HTERT RPE-1 (cell line): ENCODE measurements around the gene COX8A.
"Not testable (repeated sequence)": the region's sequence is repeated elsewhere in the genome, so short reads cannot be mapped to it uniquely, and the experiment has no call there.

Source experiments
- in situ Hi-C: fragments of 300-500 bp; cut with MboI; formaldehyde crosslinking; loops from 4 replicates; pipeline ENCODE4 v1.14.3; 2020; ENCODE audit warnings: low sequenced_read_pairs

The COX8A gene

DNA sequence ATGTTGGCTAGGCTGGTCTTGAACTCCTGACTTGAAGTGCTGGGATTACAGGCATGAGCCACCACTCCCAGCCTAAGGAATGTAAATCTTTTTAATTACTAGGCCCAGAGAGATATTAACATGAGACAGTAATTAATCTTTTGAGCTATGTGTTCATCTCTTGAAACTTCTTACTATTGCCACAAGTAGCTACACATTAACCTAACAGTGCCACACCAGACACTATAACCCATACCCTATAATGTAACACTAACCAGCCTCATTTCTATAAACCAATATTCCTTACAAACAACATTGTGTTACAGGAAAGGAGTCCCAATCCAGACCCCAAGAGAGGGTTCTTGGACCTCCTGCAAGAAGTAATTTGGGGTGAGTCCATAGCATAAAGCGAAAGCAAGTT is 8.0 kb upstream of the COX8A start:
- in situ Hi-C loops: no loop called here

DNA sequence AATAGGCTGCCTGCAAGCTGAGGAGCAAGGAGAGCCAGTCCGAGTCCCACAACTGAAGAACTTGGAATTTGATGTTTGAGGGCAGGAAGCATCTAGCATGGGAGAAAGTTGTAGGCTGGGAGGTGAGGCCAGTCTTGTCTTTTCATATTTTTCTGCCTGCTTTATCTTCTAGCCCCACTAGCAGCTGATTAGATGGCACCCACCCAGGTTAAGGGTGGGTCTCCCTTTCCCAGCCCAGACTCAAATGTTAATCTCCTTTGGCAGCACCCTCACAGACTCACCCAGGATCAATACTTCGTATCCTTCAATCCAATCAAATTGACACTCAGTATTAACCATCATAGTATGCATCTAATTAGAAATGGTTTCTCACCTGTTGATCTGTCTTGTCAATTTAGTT is 5.0 kb upstream of the COX8A start:
- in situ Hi-C loops: no loop called here

DNA sequence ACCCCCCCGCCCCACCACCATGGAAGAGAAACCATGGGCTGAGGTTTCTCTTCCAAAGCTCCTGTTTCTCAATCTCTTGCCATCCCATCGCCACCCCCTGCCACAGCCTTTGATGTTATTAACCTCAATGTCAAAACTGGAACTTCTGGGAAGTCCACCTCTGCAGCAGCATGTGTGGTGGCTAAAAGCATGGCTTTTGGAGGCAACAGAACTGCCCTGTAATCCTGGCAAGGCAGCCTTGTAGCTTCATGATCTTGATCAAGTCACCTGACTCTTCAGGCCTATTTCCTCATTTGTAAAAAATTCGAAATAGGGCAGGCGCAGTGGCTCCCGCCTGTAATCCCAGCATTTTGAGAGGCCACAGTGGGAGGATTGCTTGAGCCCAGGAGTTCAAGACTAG is 3.5 kb upstream of the COX8A start:
- in situ Hi-C loops: no loop called here

DNA sequence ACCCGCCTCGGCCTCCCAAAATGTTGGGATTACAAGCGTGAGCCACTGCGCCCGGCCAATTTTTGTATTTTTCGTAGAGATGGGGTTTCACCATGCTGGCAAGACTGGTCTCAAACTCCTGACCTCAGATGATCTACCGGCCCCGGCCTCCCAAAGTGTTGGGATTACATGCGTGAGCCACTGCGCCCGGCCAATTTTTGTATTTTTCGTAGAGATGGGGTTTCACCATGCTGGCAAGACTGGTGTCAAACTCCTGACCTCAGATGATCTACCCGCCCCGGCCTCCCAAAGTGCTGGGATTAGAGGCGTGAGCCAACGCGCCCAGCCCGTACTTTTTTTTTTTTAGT is 535 bp upstream of the COX8A start:
- in situ Hi-C loops: not testable (repeated sequence)

DNA sequence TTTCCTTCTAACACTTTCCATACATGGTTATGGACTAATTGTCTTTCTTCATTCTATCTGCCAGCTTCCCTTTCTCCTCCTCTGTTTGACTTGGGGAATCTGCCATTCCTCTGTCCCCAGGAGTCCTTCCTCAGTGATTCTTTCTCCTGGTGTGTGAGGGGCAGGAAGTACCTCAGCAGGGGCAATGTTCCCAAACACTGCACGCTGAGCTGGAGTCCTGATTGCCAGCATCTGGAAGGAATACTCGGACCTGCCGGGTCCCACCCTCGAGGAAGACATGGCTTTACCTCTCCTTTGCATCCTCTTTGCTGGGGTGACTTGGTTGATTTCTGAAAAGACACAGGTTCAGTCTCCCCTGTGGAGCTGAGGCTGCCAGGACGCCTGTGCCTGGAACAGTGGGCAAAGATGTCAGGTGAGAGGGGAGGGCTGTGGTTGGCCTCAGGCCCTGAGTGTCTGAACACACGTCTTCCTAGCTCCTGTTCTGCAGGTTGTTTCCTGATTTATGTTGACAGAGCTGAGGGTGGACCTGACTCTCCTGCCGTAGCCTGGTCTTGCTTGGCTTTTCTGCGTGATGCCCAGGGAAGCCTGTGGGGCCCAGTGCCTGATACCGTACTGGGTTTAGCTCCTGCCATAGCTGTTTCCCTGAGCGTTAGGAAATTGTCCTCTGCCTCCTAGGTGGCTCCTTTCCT is 4.3 kb downstream of the COX8A start:
- in situ Hi-C loops: no loop called here

DNA sequence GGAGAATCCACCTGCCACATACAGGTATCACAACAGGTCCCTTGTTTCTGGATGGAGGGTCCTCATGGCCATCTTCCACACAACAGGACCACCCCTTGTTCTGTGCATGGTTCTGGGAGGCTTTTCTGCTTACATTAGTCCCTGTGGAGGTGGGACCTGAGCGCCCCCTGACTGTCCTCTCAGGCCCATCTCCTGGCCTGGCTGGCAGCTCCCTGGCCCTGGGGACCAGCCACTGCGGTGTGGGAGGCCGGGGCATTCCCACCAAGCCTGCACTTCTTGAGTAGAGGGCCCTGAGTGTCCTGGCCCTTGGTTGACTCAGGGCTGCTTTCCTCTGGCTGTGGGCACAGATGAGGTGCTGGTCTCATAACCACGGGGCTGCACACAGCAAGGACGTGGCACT is 5.0 kb downstream of the COX8A start:
- in situ Hi-C loops: no loop called here

DNA sequence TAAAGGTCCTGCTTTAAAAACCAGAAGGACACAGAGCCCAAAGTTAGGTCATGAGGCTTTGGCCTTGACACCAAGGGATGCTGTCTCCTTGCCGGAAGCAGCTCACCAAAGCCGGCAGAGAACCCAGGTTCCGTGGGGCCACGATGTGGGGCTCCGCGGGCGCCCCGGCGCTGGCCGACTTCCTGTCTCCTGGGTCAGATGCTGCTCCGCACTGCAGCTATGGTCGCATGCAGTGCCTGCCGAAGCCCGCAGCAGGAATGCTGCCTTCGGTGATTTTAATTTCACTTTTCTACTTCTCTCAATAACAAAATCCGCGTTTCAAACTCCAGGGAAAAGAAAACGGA is 11.4 kb downstream of the COX8A start:
- in situ Hi-C loops: no loop called here

DNA sequence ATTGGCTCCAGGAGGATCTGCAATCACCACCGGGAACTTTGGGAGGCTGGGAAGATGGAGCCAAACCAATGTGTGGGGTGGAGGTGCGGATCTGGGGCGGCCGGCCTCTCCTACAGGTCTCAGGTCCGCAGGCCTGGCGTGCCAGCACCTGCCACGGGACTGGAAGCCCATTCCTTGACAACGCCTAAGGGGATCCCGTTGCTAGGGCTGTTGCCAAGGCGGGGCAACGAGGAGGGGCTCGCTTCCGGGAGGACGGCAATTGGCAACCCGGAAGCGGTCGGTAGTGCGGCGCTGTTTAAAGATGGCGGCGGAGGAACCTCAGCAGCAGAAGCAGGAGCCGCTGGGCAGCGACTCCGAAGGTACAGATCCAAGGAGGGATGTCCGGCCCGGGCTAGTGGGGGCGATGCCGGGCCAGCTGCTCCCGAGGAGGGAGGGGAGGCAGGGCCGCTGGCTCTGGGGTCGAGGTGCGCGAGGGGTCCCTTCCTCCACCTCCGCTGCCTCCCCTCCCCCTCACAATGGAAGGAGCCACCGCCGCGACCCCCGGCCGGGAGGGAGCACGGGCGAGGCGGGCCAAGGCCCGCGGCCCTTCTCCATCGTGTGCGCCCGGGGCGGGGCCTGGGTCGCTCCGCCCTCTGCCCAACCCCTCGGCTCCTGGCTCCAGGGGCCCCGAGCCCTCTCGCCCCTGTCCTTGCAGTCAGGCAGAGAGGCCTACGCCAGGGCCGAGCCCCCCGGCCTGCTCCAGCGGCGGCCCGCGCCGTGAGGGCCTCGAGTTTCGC is 11.9 kb downstream of the COX8A start, which contains the start of gene OTUB1:
Gene OTUB1, plus strand, starts transcription at position 283 of the 776 bp plus-strand sequence. Its CDS starts 19 bp downstream, at position 302.
- in situ Hi-C loops: no loop called here

DNA sequence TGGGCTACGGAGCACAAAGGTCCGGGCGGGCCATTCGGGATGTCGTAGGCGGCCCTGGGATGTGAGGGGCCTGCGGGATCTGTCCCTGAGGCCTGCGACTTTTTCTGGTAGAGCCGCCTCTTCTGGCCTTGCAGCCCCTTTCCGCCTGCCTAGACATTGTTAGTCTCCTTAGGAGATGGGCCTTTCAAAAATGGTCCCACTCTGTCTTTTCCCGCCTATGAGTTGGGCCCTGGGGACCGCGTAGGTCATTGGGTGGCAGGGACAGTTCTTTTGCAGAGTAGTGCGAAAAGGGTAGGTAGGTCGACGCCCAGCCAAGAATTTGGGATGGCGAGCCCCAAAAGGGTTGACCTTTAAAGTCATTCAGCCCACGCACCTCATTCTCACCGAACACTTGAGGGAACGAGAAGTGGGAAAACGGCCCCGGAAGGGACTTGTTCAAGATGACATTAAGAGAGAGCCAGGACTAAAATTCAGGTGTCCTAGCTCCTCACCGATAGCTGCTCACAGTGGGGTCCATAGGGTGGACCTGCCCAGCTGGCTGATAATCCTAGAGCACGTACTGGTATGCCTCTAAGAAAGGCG is 12.6 kb downstream of the COX8A start:
- in situ Hi-C loops: no loop called here

DNA sequence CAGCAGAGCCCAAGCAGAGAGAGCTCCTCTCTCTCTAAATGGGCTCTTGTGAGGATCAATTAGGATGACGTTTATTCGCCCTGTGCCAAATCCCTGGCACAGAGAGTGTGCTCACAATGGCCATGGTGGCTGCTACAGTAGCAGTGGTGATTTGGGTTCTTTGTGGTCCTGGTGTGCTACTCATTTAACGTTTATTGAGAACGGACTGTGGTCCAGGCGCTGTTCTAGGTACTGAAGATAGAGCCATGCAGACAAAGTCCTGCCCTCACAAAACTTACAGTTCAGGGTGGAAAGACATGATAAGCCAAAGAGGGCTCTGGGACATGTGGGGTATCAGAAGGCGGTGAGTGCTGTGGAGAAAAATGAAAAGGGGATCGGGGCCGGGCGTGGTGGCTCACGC is 17.1 kb downstream of the COX8A start:
- in situ Hi-C loops: no loop called here

DNA sequence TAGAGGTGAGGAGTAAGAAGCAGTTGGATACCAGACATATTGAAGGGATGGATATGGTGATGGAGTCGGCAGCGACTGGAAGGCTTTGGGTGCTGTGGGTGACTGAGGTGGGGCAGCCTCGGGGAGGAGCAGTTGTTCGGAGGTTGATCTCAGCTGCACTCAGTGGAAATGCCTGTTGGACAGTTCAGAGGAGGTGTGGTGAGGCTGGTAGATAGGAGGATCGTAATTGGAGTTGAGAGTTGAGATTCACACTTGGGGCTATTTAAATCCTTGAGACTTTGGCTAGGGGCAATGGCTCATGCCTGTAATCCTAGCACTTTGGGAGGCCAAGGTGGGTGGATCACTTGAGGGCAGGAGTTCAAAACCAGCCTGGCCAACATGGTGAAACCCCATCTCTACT is 18.7 kb downstream of the COX8A start:
- in situ Hi-C loops: no loop called here

DNA sequence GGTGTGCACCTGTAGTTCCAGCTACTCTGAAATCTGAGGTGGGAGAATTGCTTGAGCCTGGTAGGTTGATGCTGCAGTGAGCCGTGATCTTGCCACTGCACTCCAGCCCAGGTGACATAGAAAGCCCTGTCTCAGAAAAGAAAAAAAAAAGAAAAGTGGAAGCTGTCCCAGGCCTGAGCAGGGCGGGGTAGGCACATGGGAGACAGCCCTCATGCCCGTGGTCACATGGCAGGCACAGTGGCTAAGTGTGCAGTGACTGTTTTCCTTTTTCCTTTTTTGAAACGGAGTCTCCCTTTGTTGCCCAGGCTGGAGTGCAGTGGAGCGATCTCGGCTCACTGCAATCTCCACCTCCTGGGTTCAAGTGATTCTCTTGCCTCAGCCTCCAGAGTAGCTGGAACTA is 19.6 kb downstream of the COX8A start:
- in situ Hi-C loops: no loop called here

DNA sequence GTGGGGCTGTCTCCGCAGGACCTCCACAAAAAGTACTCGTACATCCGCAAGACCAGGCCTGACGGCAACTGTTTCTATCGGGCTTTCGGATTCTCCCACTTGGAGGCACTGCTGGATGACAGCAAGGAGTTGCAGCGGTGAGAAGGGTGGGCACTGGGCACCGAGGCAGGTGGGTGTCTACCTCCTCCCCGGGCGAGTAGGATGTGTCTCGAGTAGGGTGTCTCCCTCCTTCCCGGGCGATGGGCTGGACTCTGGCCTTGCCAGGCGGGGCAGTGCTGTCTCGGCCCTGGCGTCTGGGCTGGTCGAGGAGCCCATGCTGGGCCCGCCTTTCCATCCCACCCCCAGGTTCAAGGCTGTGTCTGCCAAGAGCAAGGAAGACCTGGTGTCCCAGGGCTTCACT is 22.1 kb downstream of the COX8A start:
- in situ Hi-C loops: no loop called here

DNA sequence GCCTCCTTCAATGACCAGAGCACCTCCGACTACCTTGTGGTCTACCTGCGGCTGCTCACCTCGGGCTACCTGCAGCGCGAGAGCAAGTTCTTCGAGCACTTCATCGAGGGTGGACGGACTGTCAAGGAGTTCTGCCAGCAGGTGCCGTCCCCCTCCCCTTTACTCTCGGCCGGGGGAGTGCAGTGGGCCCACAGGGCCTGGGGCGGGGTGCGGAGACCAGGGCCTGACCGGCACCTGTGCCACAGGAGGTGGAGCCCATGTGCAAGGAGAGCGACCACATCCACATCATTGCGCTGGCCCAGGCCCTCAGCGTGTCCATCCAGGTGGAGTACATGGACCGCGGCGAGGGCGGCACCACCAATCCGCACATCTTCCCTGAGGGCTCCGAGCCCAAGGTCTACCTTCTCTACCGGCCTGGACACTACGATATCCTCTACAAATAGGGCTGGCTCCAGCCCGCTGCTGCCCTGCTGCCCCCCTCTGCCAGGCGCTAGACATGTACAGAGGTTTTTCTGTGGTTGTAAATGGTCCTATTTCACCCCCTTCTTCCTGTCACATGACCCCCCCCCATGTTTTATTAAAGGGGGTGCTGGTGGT is 22.8 kb downstream of the COX8A start:
- in situ Hi-C loops: no loop called here

DNA sequence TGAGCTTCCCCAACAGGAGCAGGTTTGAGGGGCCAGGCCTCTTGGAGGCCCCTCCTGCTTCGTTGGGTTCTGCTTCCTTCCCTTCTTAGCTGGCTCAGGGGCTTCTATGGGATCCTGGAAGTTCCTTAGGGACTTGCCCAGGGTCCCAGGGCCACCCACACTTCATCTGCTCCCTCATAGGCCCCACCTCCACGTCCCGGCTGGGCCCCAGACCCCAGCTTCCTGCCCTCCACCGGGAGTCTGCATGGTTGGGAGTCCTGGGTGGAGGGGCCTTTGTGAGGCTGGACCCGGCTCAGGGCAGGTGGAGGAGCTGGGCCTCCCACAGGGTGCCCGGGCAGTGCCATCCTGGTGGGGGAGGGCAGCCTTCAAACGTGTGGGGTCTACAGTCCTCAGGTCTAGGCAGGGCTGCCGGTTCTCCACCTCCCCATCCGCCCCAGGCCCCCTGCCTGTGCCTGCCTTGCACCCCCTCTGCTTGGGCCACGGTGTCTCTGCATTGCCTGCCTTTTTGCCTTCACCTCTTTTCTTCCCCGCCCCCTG is 23.4 kb downstream of the COX8A start:
- in situ Hi-C loops: no loop called here

DNA sequence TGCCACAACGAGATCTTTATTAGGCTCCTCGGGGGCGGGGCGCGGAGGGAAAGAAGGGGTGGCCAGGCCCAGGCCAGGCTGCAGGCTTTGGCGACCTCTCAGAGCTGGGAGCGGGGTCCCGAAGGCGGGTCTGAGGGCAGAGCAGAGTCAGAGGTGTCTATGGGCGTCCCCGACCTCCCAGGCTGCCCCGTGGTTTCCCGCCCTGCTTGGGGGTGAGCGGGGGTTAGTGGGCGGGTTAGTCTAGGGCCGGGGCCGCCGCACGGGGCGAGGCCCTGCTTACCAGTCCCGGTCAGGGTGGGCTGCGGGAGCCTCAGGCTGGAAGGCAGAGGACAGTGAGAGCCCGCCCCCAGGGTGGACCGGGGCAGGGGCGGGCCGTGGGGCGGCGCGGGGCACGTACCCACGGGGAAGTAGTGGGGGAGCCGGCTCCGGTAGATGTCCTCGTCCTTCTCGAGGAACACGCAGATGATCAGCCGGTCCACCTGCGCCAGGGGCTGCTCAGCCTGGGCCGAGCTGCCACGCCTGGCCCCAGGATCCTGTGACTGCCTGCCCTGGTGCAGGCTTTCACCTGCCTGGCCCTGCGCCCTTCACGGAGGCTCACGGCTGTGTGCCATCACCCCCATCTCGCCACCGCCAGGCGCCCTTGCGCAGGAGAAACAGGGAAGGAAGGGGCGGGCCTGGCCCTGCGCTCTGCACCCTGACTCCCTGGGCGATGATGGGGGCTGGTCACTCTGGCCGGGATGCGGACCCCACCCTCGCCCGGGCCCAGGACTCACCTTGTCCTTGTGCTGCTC is 24.3 kb downstream of the COX8A start:
- in situ Hi-C loops: no loop called here

DNA sequence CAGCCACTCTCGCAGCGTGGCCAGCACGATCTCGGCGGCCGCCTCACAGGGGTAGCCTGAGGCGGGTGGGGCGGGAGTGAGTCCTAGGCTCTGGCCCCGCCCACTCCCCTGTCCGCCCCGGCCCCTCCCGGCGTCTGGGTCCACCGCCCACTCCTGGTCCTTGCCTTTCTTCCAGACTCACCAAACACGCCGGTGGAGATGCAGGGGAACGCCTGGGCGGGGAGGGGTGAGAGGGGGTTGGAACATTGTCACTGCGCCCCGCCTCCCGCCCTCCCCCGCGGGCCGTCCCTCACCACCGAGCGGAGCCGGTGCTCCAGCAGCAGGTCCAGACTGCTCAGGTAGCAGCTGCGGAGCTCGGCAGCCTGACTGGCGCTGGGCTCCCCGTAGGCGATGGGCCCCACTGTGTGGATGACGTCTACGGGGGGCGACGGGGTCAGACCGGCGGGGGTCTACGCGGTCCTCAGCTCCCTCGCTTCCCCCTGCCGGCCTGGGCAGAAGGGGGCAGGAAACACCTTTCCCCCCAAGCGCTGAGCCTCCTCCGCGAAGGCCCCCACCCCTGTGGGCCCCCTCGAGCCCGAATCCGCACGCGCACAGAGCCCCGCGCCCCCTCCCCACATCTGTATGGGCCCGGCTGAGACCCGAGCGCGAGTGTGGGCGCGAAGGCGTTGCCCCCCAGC is 25.1 kb downstream of the COX8A start:
- in situ Hi-C loops: no loop called here

DNA sequence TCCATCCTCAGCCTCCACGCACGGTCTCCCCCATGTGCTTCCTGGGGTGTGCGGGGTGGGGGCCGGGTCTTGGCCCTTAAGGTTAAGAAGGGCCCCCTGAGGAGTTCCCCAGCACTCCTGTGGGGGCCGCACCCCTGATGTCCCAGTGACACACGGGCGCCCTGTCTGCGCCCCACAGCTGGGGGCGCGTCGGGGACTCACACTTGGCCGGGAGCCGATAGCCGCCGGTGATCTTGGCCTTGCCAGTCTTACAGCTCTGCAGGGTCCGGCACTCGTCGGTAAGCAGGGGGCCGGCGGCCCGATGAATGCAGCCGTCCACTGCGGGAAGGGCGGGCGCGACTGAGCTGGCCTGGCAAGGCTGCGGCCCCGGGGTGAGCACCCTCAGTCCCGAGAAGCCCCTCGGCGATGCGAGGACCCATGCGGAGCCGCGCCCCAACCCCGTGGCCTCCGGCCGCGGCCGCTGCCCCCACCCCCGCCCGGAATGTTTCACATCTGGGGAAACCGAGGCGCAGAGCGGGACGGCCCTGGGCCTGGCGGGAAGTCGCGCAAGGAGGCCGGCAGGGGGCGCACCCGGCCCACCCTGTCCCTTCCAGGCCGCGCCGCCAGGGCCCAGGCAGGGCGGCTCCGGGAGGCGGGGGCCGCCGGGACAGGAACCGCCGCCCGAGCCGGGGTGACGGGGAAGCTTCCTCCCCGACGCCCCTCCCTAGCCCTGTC is 25.8 kb downstream of the COX8A start:
- in situ Hi-C loops: no loop called here

DNA sequence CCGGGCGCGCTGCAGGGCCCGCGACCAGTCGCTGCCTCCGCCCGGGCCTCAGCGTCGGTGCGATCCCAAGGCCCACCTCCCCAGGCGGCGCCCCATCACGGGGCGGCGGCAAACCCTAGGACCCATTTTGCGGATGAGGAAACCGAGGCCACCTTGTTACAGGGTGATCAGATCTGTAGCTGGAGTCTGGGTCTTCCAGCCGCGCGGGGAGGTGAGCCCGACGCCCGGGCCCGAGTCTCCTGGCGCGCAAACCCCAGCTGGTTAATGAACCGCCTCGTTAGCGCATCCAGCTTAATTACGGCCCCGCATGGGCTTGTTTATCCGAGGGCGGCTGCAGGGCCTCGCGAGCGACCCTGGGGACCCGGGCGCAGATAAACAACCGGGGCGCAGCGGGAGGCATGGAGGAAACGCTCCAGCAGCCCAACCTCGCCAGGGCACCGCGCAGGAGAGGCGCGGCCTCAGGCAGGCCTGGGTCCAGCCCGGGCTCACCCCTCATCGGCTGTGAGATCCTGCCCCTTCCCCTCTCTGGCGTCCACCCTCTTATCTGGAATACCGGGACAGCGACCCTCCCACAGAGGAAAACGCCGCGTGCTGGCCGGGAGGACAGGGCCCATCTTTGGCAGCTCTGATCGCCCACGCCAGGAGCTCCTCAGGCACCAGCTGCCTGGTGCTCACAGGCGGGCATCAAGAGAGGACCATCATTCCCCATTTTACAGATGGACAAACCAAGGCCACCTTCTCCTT is 26.5 kb downstream of the COX8A start:
- in situ Hi-C loops: no loop called here
